DND-41 (cell line): ENCODE measurements around the gene HJV.

Experiments
- CTCF ChIP-seq: IDR thresholded peaks from 2 replicates; pipeline ENCODE4 v1.5.1; 2012; ENCODE audit warnings: borderline replicate concordance, low read length, moderate library complexity, mild to moderate bottlenecking; ENCODE audit not compliant: poor library complexity, severe bottlenecking; ENCODE audit errors: extremely low read depth
- EZH2 ChIP-seq: IDR thresholded peaks from 3 replicates; pipeline ENCODE4 v1.6.1; 2012; ENCODE audit warnings: borderline replicate concordance, low read depth, mild to moderate bottlenecking, moderate library complexity, low read length, inconsistent platforms; ENCODE audit not compliant: severe bottlenecking

DNA sequence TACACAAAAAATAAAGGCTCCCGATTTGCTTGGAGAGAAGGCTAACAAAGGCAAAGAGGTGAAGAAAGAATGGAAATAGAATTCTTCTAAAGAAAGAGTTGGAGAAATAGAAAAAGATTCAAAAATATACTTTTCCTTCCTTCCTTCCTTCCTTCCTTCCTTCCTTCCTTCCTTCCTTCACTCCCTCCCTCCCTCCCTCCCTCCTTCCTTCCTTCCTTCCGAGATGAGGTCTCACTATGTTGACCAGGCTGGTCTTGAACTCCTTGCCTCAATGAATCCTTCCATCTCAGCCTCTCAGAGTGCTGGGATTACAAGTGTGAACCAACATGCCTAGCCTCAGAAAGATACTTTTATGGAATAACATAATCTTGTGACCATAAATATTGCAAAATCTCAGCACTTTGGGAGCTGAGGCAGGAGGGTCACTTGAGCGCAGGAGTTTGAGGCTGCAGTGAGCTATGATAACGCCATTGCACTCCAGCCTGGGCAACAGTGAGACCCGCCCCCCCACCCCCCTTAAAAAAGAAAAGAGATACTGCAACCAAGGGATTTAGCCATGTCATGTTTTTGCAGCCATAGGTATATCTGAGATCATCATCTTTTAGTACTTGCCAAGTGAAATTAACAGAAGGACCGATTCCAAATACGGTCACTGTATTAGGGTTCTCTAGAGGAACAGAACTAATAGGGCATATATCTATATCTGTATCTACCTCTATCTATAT is 1.0 kb upstream of the HJV start:
- TF ChIP-seq EZH2 (no peak), CTCF (no peak)
